ENCODE results near the gene FAM186B.

Gene FAM186B

GRCh38 chr12:49651855-49652254, 46.4 kb upstream of the FAM186B start (continued):
- TF ChIP-seq ZNF518A (tag by site-specific recombination; conservative IDR thresholded peaks at IDR 0.05; ENCODE audit: low read depth) (no peak), TSHZ1 (tag by site-specific recombination; IDR thresholded peaks at IDR 0.05; ENCODE audit: borderline replicate concordance) (no peak)

- POLR2A ChIA-PET: interaction anchor here (0.9 kb wide), 1 partner anchor 27 kb away, joined by 4 read pairs; the partner anchor contains the start of gene PRPF40B
- CTCF ChIA-PET: interaction anchor here (0.6 to 8.4 kb wide), 6 partner anchors 10 to 131 kb away, joined by 3 to 72 read pairs (median 5); no protein-coding TSS in a partner anchor
- no peak overlapping the region for H3K27ac ChIP-seq (ENCODE audit: extremely low read depth, low read depth, low read length)
- peaks cover 0 to 67% of the 10 kb centered on the region in 2 experiments; a peak in 1 of 3 replicates for H3K36me3 ChIP-seq (ENCODE audit: control insufficient read depth in 2 of 2, insufficient read depth in 1 of 2, low read length in 2 of 2)
- TF ChIP-seq, protein P1, sequence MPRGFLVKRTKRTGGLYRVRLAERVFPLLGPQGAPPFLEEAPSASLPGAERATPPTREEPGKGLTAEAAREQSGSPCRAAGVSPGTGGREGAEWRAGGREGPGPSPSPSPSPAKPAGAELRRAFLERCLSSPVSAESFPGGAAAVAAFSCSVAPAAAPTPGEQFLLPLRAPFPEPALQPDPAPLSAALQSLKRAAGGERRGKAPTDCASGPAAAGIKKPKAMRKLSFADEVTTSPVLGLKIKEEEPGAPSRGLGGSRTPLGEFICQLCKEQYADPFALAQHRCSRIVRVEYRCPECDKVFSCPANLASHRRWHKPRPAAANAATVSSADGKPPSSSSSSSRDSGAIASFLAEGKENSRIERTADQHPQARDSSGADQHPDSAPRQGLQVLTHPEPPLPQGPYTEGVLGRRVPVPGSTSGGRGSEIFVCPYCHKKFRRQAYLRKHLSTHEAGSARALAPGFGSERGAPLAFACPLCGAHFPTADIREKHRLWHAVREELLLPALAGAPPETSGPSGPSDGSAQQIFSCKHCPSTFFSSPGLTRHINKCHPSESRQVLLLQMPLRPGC (tag by site-specific recombination; IDR thresholded peaks at IDR 0.05): no peak
- TF ChIP-seq BCL11A (tag by site-specific recombination; IDR thresholded peaks at IDR 0.05; ENCODE audit: low read depth): no peak
- no peak for TF ChIP-seq ZNF654 (tag by site-specific recombination; IDR thresholded peaks at IDR 0.05; ENCODE audit: low read depth)
- TF ChIP-seq SALL2 (tag by site-specific recombination; IDR thresholded peaks at IDR 0.05; ENCODE audit: borderline replicate concordance): no peak
- no peak for TF ChIP-seq ZNF280D (tag by site-specific recombination; IDR thresholded peaks at IDR 0.05)
- TF ChIP-seq ZNF76 (tag by site-specific recombination; IDR thresholded peaks at IDR 0.05; ENCODE audit: borderline replicate concordance, low read depth): no peak
- TF ChIP-seq MEIS1 (CRISPR knock-in tag; IDR thresholded peaks at IDR 0.05; ENCODE audit: borderline replicate concordance): no peak
- no peak for TF ChIP-seq ZNF211 (tag by site-specific recombination; IDR thresholded peaks at IDR 0.05; ENCODE audit: low read depth)
- no peak for TF ChIP-seq ZXDB (tag by site-specific recombination; IDR thresholded peaks at IDR 0.05)
- TF ChIP-seq, protein P2, sequence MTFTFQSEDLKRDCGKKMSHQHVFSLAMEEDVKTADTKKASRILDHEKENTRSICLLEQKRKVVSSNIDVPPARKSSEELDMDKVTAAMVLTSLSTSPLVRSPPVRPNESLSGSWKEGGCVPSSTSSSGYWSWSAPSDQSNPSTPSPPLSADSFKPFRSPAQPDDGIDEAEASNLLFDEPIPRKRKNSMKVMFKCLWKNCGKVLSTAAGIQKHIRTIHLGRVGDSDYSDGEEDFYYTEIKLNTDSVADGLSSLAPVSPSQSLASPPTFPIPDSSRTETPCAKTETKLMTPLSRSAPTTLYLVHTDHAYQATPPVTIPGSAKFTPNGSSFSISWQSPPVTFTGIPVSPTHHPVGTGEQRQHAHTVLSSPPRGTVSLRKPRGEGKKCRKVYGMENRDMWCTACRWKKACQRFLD (tag by site-specific recombination; IDR thresholded peaks at IDR 0.05): no peak
- H3K4me1 ChIP-seq (ENCODE audit: control insufficient read depth, insufficient read depth, low read length): no peaks in the 10 kb centered on the region
- H3K4me3 ChIP-seq (ENCODE audit: low read depth, low read length): no peak overlapping the region
- H3K9me3 ChIP-seq (ENCODE audit: control insufficient read depth, insufficient read depth, low read depth, low read length): no peaks in the 10 kb centered on the region
Observed at GRCh38 chr12:49649892-49650291, 44.5 kb upstream of the FAM186B start.

Measured in HEK293 (cell line).